HG02852 (cell line): ENCODE data around the gene TP53RK.
"Not testable (repeated sequence)": the region's sequence is repeated elsewhere in the genome, so short reads cannot be mapped to it uniquely, and the experiment has no call there.

Experiments
- ATAC-seq: cut with Tn5 transposase; IDR thresholded peaks from one replicate; pipeline ENCODE4 v1.9.1; 2021; ENCODE audit warnings: mild to moderate bottlenecking, moderate library complexity; ENCODE audit not compliant: unreplicated experiment

The TP53RK gene

GRCh38 chr20:46683939-46684750, 5.1 kb downstream of the TP53RK start:
- no peak for ATAC-seq

- no peak for ATAC-seq
Measured at GRCh38 chr20:46683668-46683938, 5.6 kb downstream of the TP53RK start.

- ATAC-seq = no peak
Measured at GRCh38 chr20:46683011-46683667, 6.1 kb downstream of the TP53RK start.

- no peak for ATAC-seq
Measured at GRCh38 chr20:46682063-46682821, 7.0 kb downstream of the TP53RK start.

- no peak for ATAC-seq
Measured at GRCh38 chr20:46681032-46681854, 8.0 kb downstream of the TP53RK start.

- ATAC-seq = no peak
Measured at GRCh38 chr20:46680684-46681031, 8.6 kb downstream of the TP53RK start.

GRCh38 chr20:46678516-46678915, 10.7 kb downstream of the TP53RK start:
- no peak for ATAC-seq

GRCh38 chr20:46677608-46678007, 11.6 kb downstream of the TP53RK start:
- no peak for ATAC-seq

GRCh38 chr20:46676649-46677316, 12.5 kb downstream of the TP53RK start:
- ATAC-seq = not testable (repeated sequence)

GRCh38 chr20:46674253-46675083, 14.8 kb downstream of the TP53RK start:
- ATAC-seq = no peak

- ATAC-seq = no peak
Measured at GRCh38 chr20:46673394-46674252, 15.6 kb downstream of the TP53RK start.

- ATAC-seq = no peak
Measured at GRCh38 chr20:46672543-46673148, 16.6 kb downstream of the TP53RK start.

- ATAC-seq = no peak
Measured at GRCh38 chr20:46671866-46672542, 17.2 kb downstream of the TP53RK start.

GRCh38 chr20:46670585-46671584, 18.4 kb downstream of the TP53RK start:
- ATAC-seq = no peak

- ATAC-seq = no peak
Measured at GRCh38 chr20:46670228-46670584, 19.0 kb downstream of the TP53RK start.

GRCh38 chr20:46666818-46667515, 22.3 kb downstream of the TP53RK start:
- ATAC-seq = no peak
